SK-N-DZ (cell line): ENCODE data around the gene GAREM1.

Experiments used
- DNase-seq: peaks from one replicate; pipeline ENCODE4 v3.0.0-alpha.2; 2015; ENCODE audit warnings: low spot score

GAREM1 gene

GRCh38 chr18:32459361-32460101 lies 11.2 kb downstream of the GAREM1 start:
- DNase-seq, result no peak

GRCh38 chr18:32455361-32455760 lies 15.3 kb downstream of the GAREM1 start:
- no peak for DNase-seq

- DNase-seq, result no peak
Observed at GRCh38 chr18:32454593-32454992, 16.1 kb downstream of the GAREM1 start.

- no peak for DNase-seq
Observed at GRCh38 chr18:32450874-32451273, 19.8 kb downstream of the GAREM1 start.

GRCh38 chr18:32450026-32450691 lies 20.5 kb downstream of the GAREM1 start:
- DNase-seq, result no peak

- DNase-seq, result no peak
Observed at GRCh38 chr18:32446780-32447179, 23.9 kb downstream of the GAREM1 start.

- no peak for DNase-seq
Observed at GRCh38 chr18:32445846-32446245, 24.8 kb downstream of the GAREM1 start.

GRCh38 chr18:32443706-32444215 lies 26.9 kb downstream of the GAREM1 start:
- no peak for DNase-seq

GRCh38 chr18:32443033-32443705 lies 27.5 kb downstream of the GAREM1 start:
- no peak for DNase-seq

GRCh38 chr18:32442575-32442974 lies 28.1 kb downstream of the GAREM1 start:
- no peak for DNase-seq

- no peak for DNase-seq
Observed at GRCh38 chr18:32441533-32441932, 29.1 kb downstream of the GAREM1 start.

- DNase-seq, result no peak
Observed at GRCh38 chr18:32440518-32440917, 30.2 kb downstream of the GAREM1 start.

- peak; percentile 15 for DNase-seq
Observed at GRCh38 chr18:32439802-32440201, 30.9 kb downstream of the GAREM1 start.

GRCh38 chr18:32439241-32439640 lies 31.4 kb downstream of the GAREM1 start:
- no peak for DNase-seq

GRCh38 chr18:32438173-32438572 lies 32.5 kb downstream of the GAREM1 start:
- DNase-seq, result peak; percentile 62

- DNase-seq, result no peak
Observed at GRCh38 chr18:32437100-32437834, 33.4 kb downstream of the GAREM1 start.

GRCh38 chr18:32435631-32436500 lies 34.8 kb downstream of the GAREM1 start:
- no peak for DNase-seq

GRCh38 chr18:32431753-32432152 lies 38.9 kb downstream of the GAREM1 start:
- no peak for DNase-seq

GRCh38 chr18:32429402-32429801 lies 41.3 kb downstream of the GAREM1 start:
- DNase-seq, result no peak

GRCh38 chr18:32427084-32427900 lies 43.4 kb downstream of the GAREM1 start:
- no peak for DNase-seq
